ENCODE results near the gene NEU1.
"Not testable (repeated sequence)": the region's sequence is repeated elsewhere in the genome, so short reads cannot be mapped to it uniquely, and the experiment has no call there.

DNA sequence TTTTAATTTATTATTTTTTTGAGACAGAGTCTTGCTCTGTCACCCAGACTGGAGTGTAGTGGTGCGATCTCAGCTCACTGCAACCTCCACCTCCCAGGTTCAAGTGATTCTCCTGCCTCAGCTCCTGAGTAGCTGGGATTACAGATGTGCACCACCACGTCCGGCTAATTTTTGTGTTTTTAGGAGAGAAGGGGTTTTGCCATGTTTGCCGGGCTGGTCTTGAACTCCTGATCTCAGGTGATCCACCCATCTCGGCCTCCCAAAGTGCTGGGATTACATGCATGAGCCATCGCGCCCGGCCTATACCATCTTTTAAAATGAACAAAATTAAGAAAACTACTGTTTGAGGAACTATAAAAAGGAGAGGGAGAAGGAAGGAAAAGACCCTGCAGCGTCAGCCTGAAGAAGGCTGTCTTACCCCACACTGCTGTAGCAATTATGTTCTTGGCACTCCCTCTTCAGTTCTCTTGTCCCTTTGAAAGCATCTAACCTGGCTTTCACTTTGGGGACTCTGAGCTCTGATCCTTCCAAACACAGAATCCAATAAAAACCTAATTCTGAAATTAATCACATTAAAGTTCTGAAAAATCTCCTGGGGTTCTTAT, 38.9 kb downstream of the NEU1 start:
- TF ChIP-seq, protein P1, sequence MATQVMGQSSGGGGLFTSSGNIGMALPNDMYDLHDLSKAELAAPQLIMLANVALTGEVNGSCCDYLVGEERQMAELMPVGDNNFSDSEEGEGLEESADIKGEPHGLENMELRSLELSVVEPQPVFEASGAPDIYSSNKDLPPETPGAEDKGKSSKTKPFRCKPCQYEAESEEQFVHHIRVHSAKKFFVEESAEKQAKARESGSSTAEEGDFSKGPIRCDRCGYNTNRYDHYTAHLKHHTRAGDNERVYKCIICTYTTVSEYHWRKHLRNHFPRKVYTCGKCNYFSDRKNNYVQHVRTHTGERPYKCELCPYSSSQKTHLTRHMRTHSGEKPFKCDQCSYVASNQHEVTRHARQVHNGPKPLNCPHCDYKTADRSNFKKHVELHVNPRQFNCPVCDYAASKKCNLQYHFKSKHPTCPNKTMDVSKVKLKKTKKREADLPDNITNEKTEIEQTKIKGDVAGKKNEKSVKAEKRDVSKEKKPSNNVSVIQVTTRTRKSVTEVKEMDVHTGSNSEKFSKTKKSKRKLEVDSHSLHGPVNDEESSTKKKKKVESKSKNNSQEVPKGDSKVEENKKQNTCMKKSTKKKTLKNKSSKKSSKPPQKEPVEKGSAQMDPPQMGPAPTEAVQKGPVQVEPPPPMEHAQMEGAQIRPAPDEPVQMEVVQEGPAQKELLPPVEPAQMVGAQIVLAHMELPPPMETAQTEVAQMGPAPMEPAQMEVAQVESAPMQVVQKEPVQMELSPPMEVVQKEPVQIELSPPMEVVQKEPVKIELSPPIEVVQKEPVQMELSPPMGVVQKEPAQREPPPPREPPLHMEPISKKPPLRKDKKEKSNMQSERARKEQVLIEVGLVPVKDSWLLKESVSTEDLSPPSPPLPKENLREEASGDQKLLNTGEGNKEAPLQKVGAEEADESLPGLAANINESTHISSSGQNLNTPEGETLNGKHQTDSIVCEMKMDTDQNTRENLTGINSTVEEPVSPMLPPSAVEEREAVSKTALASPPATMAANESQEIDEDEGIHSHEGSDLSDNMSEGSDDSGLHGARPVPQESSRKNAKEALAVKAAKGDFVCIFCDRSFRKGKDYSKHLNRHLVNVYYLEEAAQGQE (IDR thresholded peaks at IDR 0.05) = not testable (repeated sequence)
- TF ChIP-seq, protein P2, sequence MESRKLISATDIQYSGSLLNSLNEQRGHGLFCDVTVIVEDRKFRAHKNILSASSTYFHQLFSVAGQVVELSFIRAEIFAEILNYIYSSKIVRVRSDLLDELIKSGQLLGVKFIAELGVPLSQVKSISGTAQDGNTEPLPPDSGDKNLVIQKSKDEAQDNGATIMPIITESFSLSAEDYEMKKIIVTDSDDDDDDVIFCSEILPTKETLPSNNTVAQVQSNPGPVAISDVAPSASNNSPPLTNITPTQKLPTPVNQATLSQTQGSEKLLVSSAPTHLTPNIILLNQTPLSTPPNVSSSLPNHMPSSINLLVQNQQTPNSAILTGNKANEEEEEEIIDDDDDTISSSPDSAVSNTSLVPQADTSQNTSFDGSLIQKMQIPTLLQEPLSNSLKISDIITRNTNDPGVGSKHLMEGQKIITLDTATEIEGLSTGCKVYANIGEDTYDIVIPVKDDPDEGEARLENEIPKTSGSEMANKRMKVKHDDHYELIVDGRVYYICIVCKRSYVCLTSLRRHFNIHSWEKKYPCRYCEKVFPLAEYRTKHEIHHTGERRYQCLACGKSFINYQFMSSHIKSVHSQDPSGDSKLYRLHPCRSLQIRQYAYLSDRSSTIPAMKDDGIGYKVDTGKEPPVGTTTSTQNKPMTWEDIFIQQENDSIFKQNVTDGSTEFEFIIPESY (IDR thresholded peaks at IDR 0.05) = not testable (repeated sequence)
- TF ChIP-seq, protein P3, sequence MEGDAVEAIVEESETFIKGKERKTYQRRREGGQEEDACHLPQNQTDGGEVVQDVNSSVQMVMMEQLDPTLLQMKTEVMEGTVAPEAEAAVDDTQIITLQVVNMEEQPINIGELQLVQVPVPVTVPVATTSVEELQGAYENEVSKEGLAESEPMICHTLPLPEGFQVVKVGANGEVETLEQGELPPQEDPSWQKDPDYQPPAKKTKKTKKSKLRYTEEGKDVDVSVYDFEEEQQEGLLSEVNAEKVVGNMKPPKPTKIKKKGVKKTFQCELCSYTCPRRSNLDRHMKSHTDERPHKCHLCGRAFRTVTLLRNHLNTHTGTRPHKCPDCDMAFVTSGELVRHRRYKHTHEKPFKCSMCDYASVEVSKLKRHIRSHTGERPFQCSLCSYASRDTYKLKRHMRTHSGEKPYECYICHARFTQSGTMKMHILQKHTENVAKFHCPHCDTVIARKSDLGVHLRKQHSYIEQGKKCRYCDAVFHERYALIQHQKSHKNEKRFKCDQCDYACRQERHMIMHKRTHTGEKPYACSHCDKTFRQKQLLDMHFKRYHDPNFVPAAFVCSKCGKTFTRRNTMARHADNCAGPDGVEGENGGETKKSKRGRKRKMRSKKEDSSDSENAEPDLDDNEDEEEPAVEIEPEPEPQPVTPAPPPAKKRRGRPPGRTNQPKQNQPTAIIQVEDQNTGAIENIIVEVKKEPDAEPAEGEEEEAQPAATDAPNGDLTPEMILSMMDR (IDR thresholded peaks at IDR 0.05; ENCODE audit: low read depth, low read length, missing input control) = not testable (repeated sequence)
- not testable (repeated sequence) for TF ChIP-seq SP1 (IDR thresholded peaks at IDR 0.05); RXRA (IDR thresholded peaks at IDR 0.05); TAF1 (conservative IDR thresholded peaks at IDR 0.05)
- TF ChIP-seq, protein P4, sequence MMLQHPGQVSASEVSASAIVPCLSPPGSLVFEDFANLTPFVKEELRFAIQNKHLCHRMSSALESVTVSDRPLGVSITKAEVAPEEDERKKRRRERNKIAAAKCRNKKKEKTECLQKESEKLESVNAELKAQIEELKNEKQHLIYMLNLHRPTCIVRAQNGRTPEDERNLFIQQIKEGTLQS (IDR thresholded peaks at IDR 0.05) = not testable (repeated sequence)
- TF ChIP-seq, protein P5, sequence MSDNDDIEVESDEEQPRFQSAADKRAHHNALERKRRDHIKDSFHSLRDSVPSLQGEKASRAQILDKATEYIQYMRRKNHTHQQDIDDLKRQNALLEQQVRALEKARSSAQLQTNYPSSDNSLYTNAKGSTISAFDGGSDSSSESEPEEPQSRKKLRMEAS (IDR thresholded peaks at IDR 0.05) = not testable (repeated sequence)
